Measurements from ENCODE around the gene ZKSCAN5.

GRCh38 chr7:99478464-99479440 is 25.7 kb upstream of the ZKSCAN5 start:
- TF ChIP-seq EP300 (IDR thresholded peaks at IDR 0.05; ENCODE audit: low read depth) (no peak), POLR2A (IDR thresholded peaks at IDR 0.05) (no peak), POLR2AphosphoS5 (IDR thresholded peaks at IDR 0.05) (no peak)

Data from transverse colon (tissue), 3 donors.